ENCODE results near the gene SUPT3H. TPM values are rescaled to one million over a fixed set of nuclear protein-coding genes. Genes with fewer than 3 reads are reported as not detected.

SUPT3H gene
- total and polyA plus RNA-seq, 2 of the 13 experiments (the other 11 are each of a cell fraction or from before 2014, with no cell fraction given), result 11.9 to 36.1 TPM

- no peaks in the 10 kb centered on the region for H4K20me1 ChIP-seq (ENCODE audit: insufficient read depth, low read length)
Observed at GRCh38 chr6:44795326-44795725, 582.4 kb downstream of the SUPT3H start.

GRCh38 chr6:44789806-44790205, 587.9 kb downstream of the SUPT3H start:
- 36% methylated on average over 6 of the region's 7 CpGs for WGBS (ENCODE audit: low lambda C conversion rate)
- TF ChIP-seq SMYD3 (CRISPR knock-in tag; IDR thresholded peaks at IDR 0.05) (no peak), HIVEP1 (CRISPR knock-in tag; IDR thresholded peaks at IDR 0.05) (no peak), STAT6 (CRISPR knock-in tag; IDR thresholded peaks at IDR 0.05; ENCODE audit: borderline replicate concordance) (no peak), KLF13 (CRISPR knock-in tag; IDR thresholded peaks at IDR 0.05) (no peak), ZFYVE20 (CRISPR knock-in tag; IDR thresholded peaks at IDR 0.05; ENCODE audit: borderline replicate concordance, low read depth) (no peak), ZNF530 (CRISPR knock-in tag; IDR thresholded peaks at IDR 0.05; ENCODE audit: low read depth) (no peak), ZNF276 (CRISPR knock-in tag; IDR thresholded peaks at IDR 0.05; ENCODE audit: low read depth) (no peak)

More at GRCh38 chr6:44795326-44795725, 582.4 kb downstream of the SUPT3H start:
- Histone ChIP-seq H3K4me1 (ENCODE audit: insufficient read depth, low read length) (peaks cover 9% of the 10 kb centered on the region; the same call in 1 of the 2 replicates), H3K27me3 (ENCODE audit: control insufficient read depth in 1 of 2, insufficient read depth in 2 of 2, low read length in 2 of 2) (peaks cover 2 to 45% of the 10 kb centered on the region in 2 experiments; a peak in 4 of 5 replicates), H3K36me3 (replicated peaks in 1 of 2; ENCODE audit: control insufficient read depth in 1 of 2, insufficient read depth in 2 of 2, low read length in 2 of 2) (no peaks in the 10 kb centered on the region), H3K9ac (ENCODE audit: insufficient read depth, low read depth, low read length) (no peak overlapping the region), H3K4me3 (replicated peaks in 1 of 3; ENCODE audit: insufficient read depth in 1 of 3, low read depth in 2 of 3, low read length in 3 of 3) (no peak overlapping the region), H3K4me2 (ENCODE audit: low read depth, low read length) (no peak overlapping the region), H3K79me2 (ENCODE audit: insufficient read depth, low read length) (no peaks in the 10 kb centered on the region), H3K9me3 (ENCODE audit: low read length) (no peaks in the 10 kb centered on the region), H2AFZ (ENCODE audit: low read length) (no peak overlapping the region), H3K27ac (ENCODE audit: extremely low read length, insufficient read depth, low read length) (no peak overlapping the region)
- TF ChIP-seq PAWR (CRISPR knock-in tag; IDR thresholded peaks at IDR 0.05; ENCODE audit: borderline replicate concordance), result no peak
- TF ChIP-seq AHR (CRISPR knock-in tag; IDR thresholded peaks at IDR 0.05), result no peak
- TF ChIP-seq THYN1 (CRISPR knock-in tag; IDR thresholded peaks at IDR 0.05; ENCODE audit: borderline replicate concordance, low read depth), result no peak
- no peak for TF ChIP-seq ZBTB44 (CRISPR knock-in tag; IDR thresholded peaks at IDR 0.05)
- no peak for TF ChIP-seq KDM2A (CRISPR knock-in tag; IDR thresholded peaks at IDR 0.05; ENCODE audit: borderline replicate concordance, low read depth)
- no peak for TF ChIP-seq ZNF713 (CRISPR knock-in tag; IDR thresholded peaks at IDR 0.05)
- POLR2A ChIA-PET, result no interaction called here
- FAIRE-seq, result no peak
- ATAC-seq, result no peak
- DNase-seq (ENCODE audit: low spot score), result no peak
- in situ Hi-C loops (cut with HindIII; ENCODE audit: extremely low pct_ligation_motif_present, low pct_unique_long_range_greater_than_20kb) (no loop called here), intact Hi-C loops (cut with micrococcal nuclease; ENCODE audit: unreplicated experiment) (no loop called here)
- CTCF ChIA-PET (ENCODE audit: low intra/inter-chr PET ratio, low total read pairs), result no interaction called here
- 35% methylated on average over 7 of the region's 7 CpGs for WGBS (ENCODE audit: low lambda C conversion rate)
- no TSS peak for BruUV-seq (replicated peaks)

More at GRCh38 chr6:44789806-44790205, 587.9 kb downstream of the SUPT3H start:
- ATAC-seq (peak; percentile 43; the same call in 2 of the 3 replicates), DNase-seq (ENCODE audit: low spot score) (no peak), FAIRE-seq (no peak)
- no TSS peak for BruUV-seq (replicated peaks)
- Histone ChIP-seq H3K79me2 (ENCODE audit: insufficient read depth, low read length) (no peaks in the 10 kb centered on the region), H3K9ac (ENCODE audit: insufficient read depth, low read depth, low read length) (no peak overlapping the region), H3K4me3 (replicated peaks in 1 of 3; ENCODE audit: insufficient read depth in 1 of 3, low read depth in 2 of 3, low read length in 3 of 3) (no peak overlapping the region), H4K20me1 (ENCODE audit: insufficient read depth, low read length) (no peaks in the 10 kb centered on the region), H3K27me3 (ENCODE audit: control insufficient read depth in 1 of 2, insufficient read depth in 2 of 2, low read length in 2 of 2) (peaks cover 2 to 31% of the 10 kb centered on the region in 2 experiments; a peak in 4 of 5 replicates), H3K4me1 (ENCODE audit: insufficient read depth, low read length) (no peaks in the 10 kb centered on the region), H2AFZ (ENCODE audit: low read length) (no peak overlapping the region), H3K4me2 (ENCODE audit: low read depth, low read length) (no peak overlapping the region), H3K27ac (ENCODE audit: extremely low read length, insufficient read depth, low read length) (no peak overlapping the region), H3K36me3 (replicated peaks in 1 of 2; ENCODE audit: control insufficient read depth in 1 of 2, insufficient read depth in 2 of 2, low read length in 2 of 2) (no peaks in the 10 kb centered on the region), H3K9me3 (ENCODE audit: low read length) (no peaks in the 10 kb centered on the region)
- POLR2A ChIA-PET, result no interaction called here
- CTCF ChIA-PET (ENCODE audit: low intra/inter-chr PET ratio, low total read pairs), result no interaction called here
- in situ Hi-C loops (cut with HindIII; ENCODE audit: extremely low pct_ligation_motif_present, low pct_unique_long_range_greater_than_20kb) (no loop called here), intact Hi-C loops (cut with micrococcal nuclease; ENCODE audit: unreplicated experiment) (no loop called here)

Measured in HepG2 (cell line).